NK-92 treated with Interleukin-12 subunit alpha and Interleukin-12 subunit beta, amount 100 ng/mL, for 24 hours (cell line): Measurements from ENCODE around the gene MGMT.

Experiments
- DNase-seq: peaks from one replicate; lab custom pipeline; 2025; lab: John Stamatoyannopoulos, UW

Gene MGMT

GRCh38 chr10:129741280-129741977 lies 274.4 kb downstream of the MGMT start:
- DNase-seq, result no peak

GRCh38 chr10:129741978-129742741 lies 275.1 kb downstream of the MGMT start:
- no peak for DNase-seq

GRCh38 chr10:129742742-129743550 lies 275.9 kb downstream of the MGMT start:
- DNase-seq, result no peak

GRCh38 chr10:129743738-129744133 lies 276.7 kb downstream of the MGMT start:
- no peak for DNase-seq

- no peak for DNase-seq
Measured at GRCh38 chr10:129744134-129745111, 277.4 kb downstream of the MGMT start.

GRCh38 chr10:129745186-129745750 lies 278.2 kb downstream of the MGMT start:
- DNase-seq, result no peak

- no peak for DNase-seq
Measured at GRCh38 chr10:129754211-129755050, 287.4 kb downstream of the MGMT start.

- DNase-seq, result no peak
Measured at GRCh38 chr10:129755158-129755591, 288.1 kb downstream of the MGMT start.

- no peak for DNase-seq
Measured at GRCh38 chr10:129755621-129756020, 288.6 kb downstream of the MGMT start.

- no peak for DNase-seq
Measured at GRCh38 chr10:129756912-129757901, 290.2 kb downstream of the MGMT start.

GRCh38 chr10:129758207-129759021 lies 291.4 kb downstream of the MGMT start:
- DNase-seq, result no peak

GRCh38 chr10:129759214-129760002 lies 292.4 kb downstream of the MGMT start:
- no peak for DNase-seq

- DNase-seq, result no peak
Measured at GRCh38 chr10:129760003-129760315, 292.9 kb downstream of the MGMT start.

- DNase-seq, result no peak
Measured at GRCh38 chr10:129760416-129760815, 293.4 kb downstream of the MGMT start.

GRCh38 chr10:129761197-129761972 lies 294.3 kb downstream of the MGMT start:
- no peak for DNase-seq
